ENCODE measurements around the gene DHX34. TPM values are rescaled to one million over a fixed set of nuclear protein-coding genes. Genes with fewer than 3 reads are reported as not detected.
A peak's percentile ranks its signal among the peaks of the same experiment; 100 is the strongest.
"Not testable (repeated sequence)": the region's sequence is repeated elsewhere in the genome, so short reads cannot be mapped to it uniquely, and the experiment has no call there.

The DHX34 gene
- total RNA-seq: 12.2 and 13.4 TPM in 2 replicates

GRCh38 chr19:47348819-47349795 lies at the start of gene DHX34:
Gene DHX34 (plus strand): TSS chr19:47349315. CDS start chr19:47353031, 3,716 bp downstream.
- peak within 1 kb of the TSS; percentile 100 for H3K4me3 ChIP-seq (ENCODE audit: low read depth, low read length)
- DNase-seq (ENCODE audit: low read depth): peak; percentile 99
- TF ChIP-seq CTCF (IDR thresholded peaks at IDR 0.05; ENCODE audit: insufficient read depth, low read depth, low read length): peak; percentile 95

GRCh38 chr19:47300867-47301266 lies 48.2 kb upstream of the DHX34 start:
- DNase-seq (ENCODE audit: low read depth); H3K4me3 ChIP-seq (ENCODE audit: low read depth, low read length): not testable (repeated sequence)

GRCh38 chr19:47302249-47302648 lies 46.9 kb upstream of the DHX34 start:
- DNase-seq (ENCODE audit: low read depth): no peak
- no peak for TF ChIP-seq CTCF (IDR thresholded peaks at IDR 0.05; ENCODE audit: insufficient read depth, low read depth, low read length)
- no peak overlapping the region for H3K4me3 ChIP-seq (ENCODE audit: low read depth, low read length)

- no peak overlapping the region for H3K4me3 ChIP-seq (ENCODE audit: low read depth, low read length)
- no peak for TF ChIP-seq CTCF (IDR thresholded peaks at IDR 0.05; ENCODE audit: insufficient read depth, low read depth, low read length)
- DNase-seq (ENCODE audit: low read depth): no peak
These were observed 45.1 kb upstream of the DHX34 start for GRCh38 chr19:47303966-47304365.

- H3K4me3 ChIP-seq (ENCODE audit: low read depth, low read length): no peak overlapping the region
These were observed 43.8 kb upstream of the DHX34 start for GRCh38 chr19:47305309-47305751.

GRCh38 chr19:47306303-47306702 lies 42.8 kb upstream of the DHX34 start:
- no peak for DNase-seq (ENCODE audit: low read depth)
- H3K4me3 ChIP-seq (ENCODE audit: low read depth, low read length): no peak overlapping the region
- TF ChIP-seq CTCF (IDR thresholded peaks at IDR 0.05; ENCODE audit: insufficient read depth, low read depth, low read length): no peak

More at GRCh38 chr19:47305309-47305751, 43.8 kb upstream of the DHX34 start:
- peak; percentile 95 for DNase-seq (ENCODE audit: low read depth)
- TF ChIP-seq CTCF (IDR thresholded peaks at IDR 0.05; ENCODE audit: insufficient read depth, low read depth, low read length): peak; percentile 98

- no peak for DNase-seq (ENCODE audit: low read depth)
- no peak for TF ChIP-seq CTCF (IDR thresholded peaks at IDR 0.05; ENCODE audit: insufficient read depth, low read depth, low read length)
- H3K4me3 ChIP-seq (ENCODE audit: low read depth, low read length): no peak overlapping the region
These were observed 40.1 kb upstream of the DHX34 start for GRCh38 chr19:47309038-47309437.

Data from fibroblast of villous mesenchyme (primary cell).